Panc1 (cell line): ENCODE data around the gene MMD2.

Source experiments
- CTCF ChIP-seq: fragments of 450-650 bp; IDR thresholded peaks from 2 replicates; pipeline ENCODE4 v1.5.1; 2017; ENCODE audit warnings: mild to moderate bottlenecking
- POLR2AphosphoS5 ChIP-seq: IDR thresholded peaks from 2 replicates; pipeline ENCODE4 v1.6.1; 2012; ENCODE audit warnings: mild to moderate bottlenecking, low read depth, low read length, moderate library complexity

GRCh38 chr7:4906682-4907081 lies 52.3 kb downstream of the MMD2 start:
- no peak for TF ChIP-seq POLR2AphosphoS5
- TF ChIP-seq CTCF = no peak
